ENCODE measurements around the gene COL9A1.

The COL9A1 gene

DNA sequence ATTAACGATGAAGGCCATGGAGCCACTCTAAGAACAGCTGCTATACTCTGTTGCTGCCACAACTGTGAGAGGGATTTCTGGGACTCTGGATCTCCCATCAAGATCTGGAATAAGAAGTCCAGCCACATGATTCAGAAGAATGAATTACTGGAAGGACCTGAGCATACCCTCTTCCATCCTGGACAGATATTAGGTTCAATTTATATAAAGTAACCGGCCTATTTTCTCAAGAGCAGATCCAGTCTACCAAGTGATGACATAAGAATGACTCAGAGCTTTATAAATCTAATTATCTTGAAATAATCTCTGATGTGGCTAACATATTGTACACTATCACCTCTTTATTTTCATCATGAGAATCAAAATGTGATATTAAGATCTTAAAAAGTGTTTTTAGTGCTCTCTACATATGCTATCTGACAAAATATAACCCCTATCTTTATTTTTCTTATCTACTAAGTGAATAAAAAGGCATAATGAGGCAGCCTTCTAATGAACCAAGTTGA lies 45.1 kb downstream of the COL9A1 start:
- Histone ChIP-seq H3K4me1 (ENCODE audit: insufficient read depth, low read length) (no peaks in the 10 kb centered on the region), H3K27ac (ENCODE audit: low read length) (no peak overlapping the region), H3K4me3 (ENCODE audit: low read length) (no peak overlapping the region), H3K27me3 (ENCODE audit: insufficient read depth, low read length) (no peaks in the 10 kb centered on the region), H3K36me3 (ENCODE audit: insufficient read depth, low read depth, low read length) (no peaks in the 10 kb centered on the region), H3K9me3 (ENCODE audit: insufficient read depth, low read depth, low read length) (no peaks in the 10 kb centered on the region), H3K9ac (ENCODE audit: low read depth, low read length) (no peak overlapping the region)

DNA sequence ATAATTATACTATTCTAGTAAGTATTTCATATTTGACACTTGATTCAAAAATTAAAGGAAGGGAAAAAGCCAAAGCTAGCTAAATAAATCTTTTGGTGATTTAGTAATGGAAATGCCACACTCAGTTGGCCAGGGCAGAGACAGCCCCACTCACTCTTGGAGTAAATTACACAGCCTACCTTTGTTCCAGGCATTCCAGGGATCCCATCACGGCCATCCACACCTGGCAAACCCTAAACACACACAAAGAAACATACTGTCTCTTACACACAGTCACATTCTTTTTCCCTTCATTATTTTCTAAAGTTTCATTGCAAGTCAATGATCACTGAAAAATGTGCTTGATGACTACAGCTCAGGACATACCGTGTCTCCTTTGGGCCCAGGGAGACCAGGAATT lies 48.1 kb downstream of the COL9A1 start:
- Histone ChIP-seq H3K9me3 (ENCODE audit: insufficient read depth, low read depth, low read length) (no peaks in the 10 kb centered on the region), H3K4me3 (ENCODE audit: low read length) (no peak overlapping the region), H3K4me1 (ENCODE audit: insufficient read depth, low read length) (no peaks in the 10 kb centered on the region), H3K9ac (ENCODE audit: low read depth, low read length) (no peak overlapping the region), H3K27me3 (ENCODE audit: insufficient read depth, low read length) (no peaks in the 10 kb centered on the region), H3K36me3 (ENCODE audit: insufficient read depth, low read depth, low read length) (peaks cover 4% of the 10 kb centered on the region; the same call in 1 of the 2 replicates), H3K27ac (ENCODE audit: low read length) (no peak overlapping the region)

DNA sequence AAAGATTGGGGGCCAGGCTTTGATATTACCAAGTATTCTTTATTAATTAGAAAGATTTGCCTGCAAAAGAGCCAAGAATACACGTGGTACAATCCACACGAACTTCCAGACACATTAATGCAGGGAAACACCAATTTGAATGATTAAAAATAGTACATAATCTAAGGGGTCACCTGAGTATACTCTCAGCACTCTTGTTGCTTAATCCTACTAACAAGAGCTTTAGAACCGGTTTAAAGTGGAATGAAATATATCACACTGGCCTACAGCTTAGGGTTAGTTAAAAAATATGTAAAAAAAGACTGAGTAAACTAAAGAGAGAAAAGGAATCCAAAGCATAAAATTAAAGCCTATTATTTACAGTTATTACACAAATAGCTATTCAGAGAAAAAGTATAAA lies 49.0 kb downstream of the COL9A1 start:
- Histone ChIP-seq H3K4me3 (ENCODE audit: low read length) (no peak overlapping the region), H3K27me3 (ENCODE audit: insufficient read depth, low read length) (no peaks in the 10 kb centered on the region), H3K9me3 (ENCODE audit: insufficient read depth, low read depth, low read length) (no peaks in the 10 kb centered on the region), H3K27ac (ENCODE audit: low read length) (no peak overlapping the region), H3K4me1 (ENCODE audit: insufficient read depth, low read length) (no peaks in the 10 kb centered on the region), H3K9ac (ENCODE audit: low read depth, low read length) (no peak overlapping the region), H3K36me3 (ENCODE audit: insufficient read depth, low read depth, low read length) (peaks cover 4% of the 10 kb centered on the region; the same call in 1 of the 2 replicates)

DNA sequence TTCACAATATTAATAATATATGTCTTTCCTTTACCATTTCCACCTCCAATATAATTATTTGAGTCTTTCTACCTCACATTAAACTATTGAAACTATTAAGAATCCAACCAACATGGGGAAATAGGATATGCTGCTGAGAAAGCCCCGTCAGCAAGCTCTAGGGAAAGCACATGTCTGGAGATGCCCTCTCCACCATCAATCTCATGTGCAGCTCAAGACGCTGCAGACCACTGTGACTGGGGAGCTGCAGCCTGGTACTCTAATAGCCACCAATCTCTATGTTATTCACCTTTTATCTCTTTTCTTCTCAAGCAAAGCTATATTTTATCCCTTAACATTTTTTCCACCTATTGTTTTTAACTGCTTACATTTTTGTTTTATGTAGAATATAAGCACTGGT lies 50.3 kb downstream of the COL9A1 start:
- Histone ChIP-seq H3K4me1 (ENCODE audit: insufficient read depth, low read length) (no peaks in the 10 kb centered on the region), H3K9me3 (ENCODE audit: insufficient read depth, low read depth, low read length) (no peaks in the 10 kb centered on the region), H3K27ac (ENCODE audit: low read length) (no peak overlapping the region), H3K36me3 (ENCODE audit: insufficient read depth, low read depth, low read length) (peaks cover 4% of the 10 kb centered on the region; the same call in 1 of the 2 replicates), H3K27me3 (ENCODE audit: insufficient read depth, low read length) (no peaks in the 10 kb centered on the region), H3K4me3 (ENCODE audit: low read length) (no peak overlapping the region), H3K9ac (ENCODE audit: low read depth, low read length) (no peak overlapping the region)

DNA sequence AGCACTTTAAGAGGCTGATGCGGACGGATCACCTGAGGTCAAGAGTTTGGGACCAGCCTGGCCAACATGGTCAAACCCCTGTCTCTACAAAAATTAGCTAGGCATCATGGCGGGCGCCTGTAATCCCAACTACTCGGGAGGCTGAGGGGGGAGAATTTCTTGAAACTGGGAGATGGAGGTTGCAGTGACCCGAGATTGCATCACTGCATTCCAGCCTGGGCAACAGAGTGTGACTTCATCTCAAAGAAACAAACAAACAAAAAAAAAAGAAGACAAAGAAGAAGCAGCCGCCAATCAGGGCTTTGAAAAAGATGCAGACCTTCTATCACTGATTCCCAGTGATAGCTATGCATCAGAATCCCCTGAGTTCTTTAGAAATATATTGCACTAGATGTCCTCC lies 56.8 kb downstream of the COL9A1 start:
- no peaks in the 10 kb centered on the region; the same call in 1 of the 2 replicates for H3K36me3 ChIP-seq (ENCODE audit: insufficient read depth, low read depth, low read length)
- H3K4me1 ChIP-seq (ENCODE audit: insufficient read depth, low read length), result peaks cover 6% of the 10 kb centered on the region; the same call in 1 of the 2 replicates
- H3K9me3 ChIP-seq (ENCODE audit: insufficient read depth, low read depth, low read length), result no peaks in the 10 kb centered on the region
- no peaks in the 10 kb centered on the region for H3K27me3 ChIP-seq (ENCODE audit: insufficient read depth, low read length)
- H3K9ac ChIP-seq (ENCODE audit: low read depth, low read length), result no peak overlapping the region
- H3K27ac ChIP-seq (ENCODE audit: low read length), result no peak overlapping the region
- no peak overlapping the region for H3K4me3 ChIP-seq (ENCODE audit: low read length)

DNA sequence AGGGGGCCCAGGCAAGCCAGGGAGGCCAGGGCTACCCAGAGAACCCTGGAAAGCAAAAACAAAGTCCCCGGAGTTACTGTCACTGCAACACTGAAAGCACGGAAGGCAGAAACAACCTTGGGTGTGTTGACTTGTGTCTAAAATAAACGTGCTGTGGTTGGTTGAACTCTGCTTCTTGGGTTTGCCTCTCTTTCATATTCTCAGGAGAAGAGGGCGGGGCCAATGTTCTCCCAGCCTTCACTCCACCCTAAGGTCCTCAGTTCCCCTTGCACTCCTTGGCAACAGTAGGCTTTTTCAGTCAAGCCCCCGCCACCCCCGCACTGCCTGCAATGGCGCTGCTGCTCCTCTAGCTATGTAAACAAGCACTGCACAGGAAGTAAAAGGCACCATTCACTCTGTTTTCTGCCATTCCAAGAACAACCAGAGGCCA lies 60.9 kb downstream of the COL9A1 start:
- H3K9ac ChIP-seq (ENCODE audit: low read depth, low read length), result no peak overlapping the region
- no peak overlapping the region for H3K4me3 ChIP-seq (ENCODE audit: low read length)
- no peaks in the 10 kb centered on the region for H3K9me3 ChIP-seq (ENCODE audit: insufficient read depth, low read depth, low read length)
- no peaks in the 10 kb centered on the region for H3K36me3 ChIP-seq (ENCODE audit: insufficient read depth, low read depth, low read length)
- H3K27me3 ChIP-seq (ENCODE audit: insufficient read depth, low read length), result no peaks in the 10 kb centered on the region
- peaks cover 6% of the 10 kb centered on the region; the same call in 1 of the 2 replicates for H3K4me1 ChIP-seq (ENCODE audit: insufficient read depth, low read length)
- no peak overlapping the region for H3K27ac ChIP-seq (ENCODE audit: low read length)

DNA sequence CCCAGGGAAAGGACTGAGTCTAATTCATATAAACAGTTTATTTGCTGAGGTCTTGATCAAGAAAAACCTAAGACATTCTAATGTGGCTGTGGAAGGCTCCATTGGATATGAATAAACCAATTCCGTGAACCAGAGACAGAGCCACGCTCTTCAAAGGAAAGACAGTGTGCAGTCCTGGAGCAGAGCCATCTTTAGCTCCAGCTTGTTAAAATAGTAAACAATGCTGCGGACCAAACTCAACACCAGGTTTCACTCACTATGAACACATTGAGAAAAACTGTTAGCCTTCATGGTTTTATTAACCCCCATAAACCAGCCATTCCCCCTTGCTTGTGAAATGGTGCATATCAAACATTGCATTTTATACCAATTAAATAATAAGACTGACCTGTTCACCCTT lies 61.9 kb downstream of the COL9A1 start:
- Histone ChIP-seq H3K9ac (ENCODE audit: low read depth, low read length) (no peak overlapping the region), H3K4me3 (ENCODE audit: low read length) (no peak overlapping the region), H3K9me3 (ENCODE audit: insufficient read depth, low read depth, low read length) (no peaks in the 10 kb centered on the region), H3K36me3 (ENCODE audit: insufficient read depth, low read depth, low read length) (no peaks in the 10 kb centered on the region), H3K4me1 (ENCODE audit: insufficient read depth, low read length) (peaks cover 6% of the 10 kb centered on the region; the same call in 1 of the 2 replicates), H3K27ac (ENCODE audit: low read length) (no peak overlapping the region), H3K27me3 (ENCODE audit: insufficient read depth, low read length) (no peaks in the 10 kb centered on the region)

DNA sequence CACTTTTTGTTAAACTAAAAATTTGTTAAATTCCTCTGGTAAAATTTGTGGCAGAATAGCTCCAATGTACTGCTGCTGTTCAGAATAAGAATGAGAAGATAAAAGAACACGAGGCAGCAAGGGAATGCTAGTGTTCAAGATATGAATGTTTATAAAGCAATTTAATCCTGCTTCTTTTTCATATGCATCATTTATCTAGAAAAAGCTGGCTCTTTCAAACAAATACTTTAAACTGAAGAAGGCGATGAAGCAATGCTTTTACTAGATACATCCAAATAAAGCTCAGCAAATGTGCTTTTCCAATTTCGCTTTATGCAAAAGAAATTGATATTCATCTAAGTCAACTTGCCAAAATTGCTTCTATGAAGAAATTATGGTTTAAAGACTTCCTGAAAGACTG lies 66.5 kb downstream of the COL9A1 start:
- Histone ChIP-seq H3K27me3 (ENCODE audit: insufficient read depth, low read length) (no peaks in the 10 kb centered on the region), H3K9ac (ENCODE audit: low read depth, low read length) (no peak overlapping the region), H3K4me1 (ENCODE audit: insufficient read depth, low read length) (no peaks in the 10 kb centered on the region), H3K4me3 (ENCODE audit: low read length) (no peak overlapping the region), H3K9me3 (ENCODE audit: insufficient read depth, low read depth, low read length) (no peaks in the 10 kb centered on the region), H3K27ac (ENCODE audit: low read length) (no peak overlapping the region), H3K36me3 (ENCODE audit: insufficient read depth, low read depth, low read length) (peaks cover 11% of the 10 kb centered on the region; the same call in 1 of the 2 replicates)

DNA sequence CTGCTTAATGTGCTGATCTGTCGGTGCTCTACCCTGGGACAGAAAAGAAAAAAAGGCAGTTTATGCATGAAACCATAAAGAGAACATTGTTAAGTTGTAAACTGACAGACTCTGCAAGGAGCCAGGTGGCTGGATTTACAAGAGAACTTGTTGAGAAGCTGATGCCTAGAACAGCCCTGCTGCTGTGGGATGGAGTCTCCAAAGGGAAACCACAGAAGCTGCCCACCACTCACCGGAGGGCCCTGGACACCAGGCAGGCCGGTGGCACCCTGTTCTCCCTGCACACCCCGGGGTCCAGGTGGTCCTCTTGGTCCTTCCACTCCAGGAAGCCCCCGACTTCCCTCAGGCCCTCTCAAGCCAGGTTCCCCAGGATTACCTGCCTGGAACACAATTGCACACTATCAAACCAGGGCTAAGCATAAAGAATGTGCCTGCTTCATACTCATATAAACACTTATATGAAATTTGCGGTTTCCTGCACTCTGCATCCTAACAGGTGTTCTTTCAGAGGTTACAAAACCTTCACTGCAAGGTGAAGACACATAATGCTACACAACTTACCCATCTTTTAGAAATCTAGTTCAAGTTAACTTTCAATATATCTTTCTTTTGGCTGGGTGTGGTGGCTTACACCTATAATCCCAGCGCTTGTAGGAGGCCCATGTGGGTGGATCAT lies 68.2 kb downstream of the COL9A1 start:
- H3K4me1 ChIP-seq (ENCODE audit: insufficient read depth, low read length), result no peaks in the 10 kb centered on the region
- H3K27me3 ChIP-seq (ENCODE audit: insufficient read depth, low read length), result no peaks in the 10 kb centered on the region
- no peak overlapping the region for H3K27ac ChIP-seq (ENCODE audit: low read length)
- no peak overlapping the region for H3K4me3 ChIP-seq (ENCODE audit: low read length)
- H3K9ac ChIP-seq (ENCODE audit: low read depth, low read length), result no peak overlapping the region
- peaks cover 11% of the 10 kb centered on the region; the same call in 1 of the 2 replicates for H3K36me3 ChIP-seq (ENCODE audit: insufficient read depth, low read depth, low read length)
- H3K9me3 ChIP-seq (ENCODE audit: insufficient read depth, low read depth, low read length), result no peaks in the 10 kb centered on the region

DNA sequence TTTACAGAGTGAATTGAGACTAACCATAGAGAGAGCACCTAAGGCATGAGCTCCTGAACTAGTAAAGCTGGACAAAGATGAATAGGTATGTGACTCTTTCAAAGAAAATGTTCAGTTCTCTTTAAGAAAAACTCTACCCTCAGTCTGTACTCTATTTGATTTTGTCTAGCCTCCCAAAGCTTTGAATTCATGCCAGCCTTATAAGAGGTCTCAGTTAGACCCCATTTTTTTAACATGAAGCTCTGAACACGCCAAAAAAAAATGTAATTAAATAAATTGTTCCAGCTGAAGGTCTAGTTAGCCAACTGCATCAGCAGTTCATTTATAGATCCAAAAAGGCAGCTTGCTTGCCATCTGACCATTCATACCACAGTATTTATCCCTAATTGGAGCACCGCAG lies 71.6 kb downstream of the COL9A1 start:
- no peaks in the 10 kb centered on the region; the same call in 1 of the 2 replicates for H3K4me1 ChIP-seq (ENCODE audit: insufficient read depth, low read length)
- H3K36me3 ChIP-seq (ENCODE audit: insufficient read depth, low read depth, low read length), result peaks cover 11% of the 10 kb centered on the region; the same call in 1 of the 2 replicates
- H3K4me3 ChIP-seq (ENCODE audit: low read length), result no peak overlapping the region
- no peak overlapping the region for H3K27ac ChIP-seq (ENCODE audit: low read length)
- no peak overlapping the region for H3K9ac ChIP-seq (ENCODE audit: low read depth, low read length)
- H3K27me3 ChIP-seq (ENCODE audit: insufficient read depth, low read length), result no peaks in the 10 kb centered on the region
- no peaks in the 10 kb centered on the region for H3K9me3 ChIP-seq (ENCODE audit: insufficient read depth, low read depth, low read length)

DNA sequence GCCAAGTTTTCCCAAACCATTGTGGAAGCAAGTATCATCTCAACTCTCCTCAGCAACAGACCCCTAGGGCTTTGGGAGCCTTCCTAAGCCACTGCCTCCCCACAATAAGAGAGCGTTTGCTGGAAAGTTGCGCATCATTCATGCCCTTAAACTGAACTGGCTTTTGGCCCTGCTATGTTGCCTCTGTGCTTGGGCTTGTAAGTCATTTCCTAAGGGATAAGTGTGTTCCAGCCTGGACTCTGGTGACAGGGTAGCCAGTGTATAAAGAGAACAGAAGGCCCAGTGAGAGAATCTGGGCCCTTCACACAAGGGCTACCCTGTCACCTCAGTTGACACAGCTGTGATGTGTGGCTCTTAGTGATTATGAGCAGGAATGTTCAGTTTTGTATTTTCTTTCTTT lies 77.8 kb downstream of the COL9A1 start:
- Histone ChIP-seq H3K27me3 (ENCODE audit: insufficient read depth, low read length) (no peaks in the 10 kb centered on the region), H3K27ac (ENCODE audit: low read length) (no peak overlapping the region), H3K4me3 (ENCODE audit: low read length) (no peak overlapping the region), H3K9me3 (ENCODE audit: insufficient read depth, low read depth, low read length) (no peaks in the 10 kb centered on the region), H3K36me3 (ENCODE audit: insufficient read depth, low read depth, low read length) (no peaks in the 10 kb centered on the region; the same call in 1 of the 2 replicates), H3K9ac (ENCODE audit: low read depth, low read length) (no peak overlapping the region), H3K4me1 (ENCODE audit: insufficient read depth, low read length) (no peaks in the 10 kb centered on the region; the same call in 1 of the 2 replicates)

DNA sequence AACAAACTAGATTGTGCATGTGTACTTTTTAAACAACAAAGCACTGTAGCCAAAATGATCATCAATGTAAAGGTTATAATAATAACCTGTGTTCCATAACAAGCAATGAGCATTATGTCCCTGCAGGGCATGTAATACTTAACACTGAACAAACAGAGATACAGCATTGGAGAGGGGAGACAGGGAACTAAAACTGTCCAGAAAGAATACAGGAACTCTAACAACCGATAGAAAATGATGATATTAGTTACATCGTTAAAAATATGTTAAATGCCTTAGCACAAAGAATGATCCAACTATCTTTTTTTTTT lies 80.5 kb downstream of the COL9A1 start:
- Histone ChIP-seq H3K9me3 (ENCODE audit: insufficient read depth, low read depth, low read length) (no peaks in the 10 kb centered on the region), H3K27ac (ENCODE audit: low read length) (no peak overlapping the region), H3K9ac (ENCODE audit: low read depth, low read length) (no peak overlapping the region), H3K4me1 (ENCODE audit: insufficient read depth, low read length) (no peaks in the 10 kb centered on the region), H3K4me3 (ENCODE audit: low read length) (no peak overlapping the region), H3K27me3 (ENCODE audit: insufficient read depth, low read length) (no peaks in the 10 kb centered on the region), H3K36me3 (ENCODE audit: insufficient read depth, low read depth, low read length) (no peaks in the 10 kb centered on the region; the same call in 1 of the 2 replicates)

Data from iPS-20b (cell line).